Ishikawa (cell line): ENCODE results near the gene USP16.

ENCODE experiments used
- CEBPB ChIP-seq: IDR thresholded peaks from 2 replicates; pipeline ENCODE4 v1.6.1; 2012
- CREB1 ChIP-seq: IDR thresholded peaks from 2 replicates; pipeline ENCODE4 v1.6.1; 2012; ENCODE audit warnings: low read depth
- EGR1 ChIP-seq: IDR thresholded peaks from 2 replicates; pipeline ENCODE4 v1.6.1; 2012
- EP300 ChIP-seq: IDR thresholded peaks from 2 replicates; pipeline ENCODE4 v1.6.1; 2012; ENCODE audit warnings: borderline replicate concordance
- FOXM1 ChIP-seq: IDR thresholded peaks from 2 replicates; pipeline ENCODE4 v1.6.1; 2012; ENCODE audit warnings: low read depth, borderline replicate concordance
- MAX ChIP-seq: IDR thresholded peaks from 2 replicates; pipeline ENCODE4 v1.6.1; 2012
- NFIC ChIP-seq: IDR thresholded peaks from 2 replicates; pipeline ENCODE4 v1.6.1; 2012
- RAD21 ChIP-seq: IDR thresholded peaks from 2 replicates; pipeline ENCODE4 v1.6.1; 2012; ENCODE audit warnings: low read depth
- REST ChIP-seq: IDR thresholded peaks from 2 replicates; pipeline ENCODE4 v1.6.1; 2012; ENCODE audit warnings: low read depth, mild to moderate bottlenecking
- TAF1 ChIP-seq: IDR thresholded peaks from 2 replicates; pipeline ENCODE4 v1.6.1; 2012; ENCODE audit warnings: low read depth, mild to moderate bottlenecking
- TCF12 ChIP-seq: IDR thresholded peaks from 2 replicates; pipeline ENCODE4 v1.6.1; 2012; ENCODE audit warnings: low read depth
- TEAD4 ChIP-seq: IDR thresholded peaks from 2 replicates; pipeline ENCODE4 v1.6.1; 2012
- YY1 ChIP-seq: IDR thresholded peaks from 2 replicates; pipeline ENCODE4 v1.6.1; 2012; ENCODE audit warnings: low read depth
- ZBTB7A ChIP-seq: IDR thresholded peaks from 2 replicates; pipeline ENCODE4 v1.6.1; 2012; ENCODE audit warnings: low read depth
- TF ChIP-seq, protein P1 (sequence below): IDR thresholded peaks from 2 replicates; pipeline ENCODE4 v1.6.1; 2012

Gene USP16

DNA sequence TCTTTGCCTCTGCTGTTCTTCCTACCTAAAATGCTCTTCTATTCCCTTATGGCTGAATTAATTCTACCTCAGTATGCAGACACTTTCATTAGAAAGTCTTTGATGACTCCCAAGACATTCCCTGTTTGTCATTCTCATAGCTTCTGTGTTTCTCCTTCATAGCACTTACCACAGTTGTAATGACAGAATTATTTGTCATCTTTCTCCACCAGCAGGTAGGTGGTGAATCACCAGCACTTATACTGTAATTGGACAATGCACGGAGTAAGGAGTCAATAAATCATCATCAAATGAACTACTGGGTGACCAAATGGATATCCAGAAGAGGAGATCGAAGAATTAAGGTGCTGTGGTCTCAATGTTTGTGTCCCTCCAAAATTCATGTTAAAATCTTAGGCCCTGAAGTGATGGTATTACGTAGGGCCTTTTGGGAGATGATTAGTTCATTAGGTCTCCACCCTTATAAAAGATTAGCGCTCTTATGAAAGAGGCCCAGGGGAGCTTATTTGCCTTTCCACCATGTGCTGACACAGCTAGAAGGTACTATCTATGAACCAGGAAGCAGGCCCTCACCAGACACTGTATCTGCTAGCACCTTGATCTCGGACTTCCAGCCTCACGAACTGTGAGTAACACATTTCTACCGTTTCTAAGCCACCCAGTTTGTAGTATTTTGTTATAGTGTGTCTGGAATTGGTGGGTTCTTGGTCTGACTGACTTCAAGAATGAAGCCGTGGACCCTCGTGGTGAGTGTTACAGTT lies 51.4 kb downstream of the USP16 start:
- no peak for TF ChIP-seq NFIC
- no peak for TF ChIP-seq CREB1
- TF ChIP-seq, protein P1, sequence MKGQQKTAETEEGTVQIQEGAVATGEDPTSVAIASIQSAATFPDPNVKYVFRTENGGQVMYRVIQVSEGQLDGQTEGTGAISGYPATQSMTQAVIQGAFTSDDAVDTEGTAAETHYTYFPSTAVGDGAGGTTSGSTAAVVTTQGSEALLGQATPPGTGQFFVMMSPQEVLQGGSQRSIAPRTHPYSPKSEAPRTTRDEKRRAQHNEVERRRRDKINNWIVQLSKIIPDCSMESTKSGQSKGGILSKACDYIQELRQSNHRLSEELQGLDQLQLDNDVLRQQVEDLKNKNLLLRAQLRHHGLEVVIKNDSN = no peak
- no peak for TF ChIP-seq YY1
- TF ChIP-seq RAD21 = no peak
- no peak for TF ChIP-seq CEBPB
- no peak for TF ChIP-seq TCF12
- TF ChIP-seq FOXM1 = no peak
- TF ChIP-seq MAX = no peak
- TF ChIP-seq TEAD4 = no peak
- TF ChIP-seq REST = no peak
- no peak for TF ChIP-seq ZBTB7A
- TF ChIP-seq TAF1 = no peak

GRCh38 chr21:29076731-29077640 lies 52.5 kb downstream of the USP16 start:
- peak; percentile 11; the same call in 1 of the 2 replicates for TF ChIP-seq TAF1

DNA sequence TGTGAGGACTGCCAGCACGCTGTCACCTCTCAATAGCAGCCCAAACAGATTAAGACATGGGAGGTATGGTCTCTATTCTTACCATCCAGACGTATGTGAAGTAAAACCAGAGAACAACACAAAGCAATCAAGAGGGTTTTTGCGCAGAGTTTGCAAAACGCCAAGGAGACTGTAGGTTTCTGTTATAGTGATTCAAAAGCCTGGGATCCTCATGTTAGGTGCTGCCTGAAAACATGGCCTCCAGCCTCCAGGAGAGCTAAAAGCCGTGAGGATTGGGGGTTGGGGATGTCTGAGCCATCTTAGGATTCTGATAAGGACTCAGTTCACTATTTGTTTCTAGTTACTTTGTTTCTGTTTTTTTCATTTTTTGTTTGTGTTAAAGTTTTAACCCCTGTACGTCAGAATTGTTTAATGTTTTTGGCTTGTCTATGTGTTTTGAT lies 53.2 kb downstream of the USP16 start:
- peak; percentile 69 for TF ChIP-seq YY1
- 0 out of 2 replicates have a peak, but pooled peaks have one; percentile 25 for TF ChIP-seq MAX
- no peak for TF ChIP-seq TAF1
- no peak for TF ChIP-seq ZBTB7A

GRCh38 chr21:29078869-29079767 lies 54.6 kb downstream of the USP16 start:
- TF ChIP-seq MAX (no peak), TEAD4 (no peak), TCF12 (no peak), CREB1 (no peak), EGR1 (no peak), REST (no peak), NFIC (peak; percentile 30), FOXM1 (no peak)
- TF ChIP-seq, protein P1 = no peak

- TF ChIP-seq TAF1 (no peak), EGR1 (no peak), REST (no peak), FOXM1 (no peak), TEAD4 (no peak), ZBTB7A (no peak), RAD21 (no peak), MAX (no peak), EP300 (no peak), YY1 (no peak), NFIC (no peak), CEBPB (no peak)
- TF ChIP-seq, protein P1 = no peak
These were observed 56.0 kb downstream of the USP16 start for GRCh38 chr21:29080454-29080941.
